Measurements from ENCODE around the gene TMEM18. TPM values are rescaled to one million over a fixed set of nuclear protein-coding genes. Genes with fewer than 3 reads are reported as not detected.

Gene TMEM18
- total and polyA plus RNA-seq, 2 of the 13 experiments (the other 11 are each of a cell fraction or from before 2014, with no cell fraction given): 45.9 to 49.4 TPM

GRCh38 chr2:677959-678550 is 849 bp upstream of the TMEM18 start:
- no peak for DNase-seq (ENCODE audit: low spot score)
- in situ Hi-C loops (cut with HindIII; ENCODE audit: extremely low pct_ligation_motif_present, low pct_unique_long_range_greater_than_20kb): no loop called here
- Histone ChIP-seq H3K4me2 (ENCODE audit: low read depth, low read length) (peak overlapping the region; percentile 87), H3K36me3 (replicated peaks in 1 of 2; ENCODE audit: control insufficient read depth in 1 of 2, insufficient read depth in 2 of 2, low read length in 2 of 2) (peaks cover 4 to 20% of the 10 kb centered on the region in 2 experiments; a peak in 3 of 5 replicates), H3K4me1 (ENCODE audit: insufficient read depth, low read length) (peaks cover 25% of the 10 kb centered on the region), H3K79me2 (ENCODE audit: insufficient read depth, low read length) (peaks cover 31% of the 10 kb centered on the region), H3K27ac (ENCODE audit: extremely low read length, insufficient read depth, low read length) (peak overlapping the region; percentile 100), H2AFZ (ENCODE audit: low read length) (peak overlapping the region; percentile 24), H3K9me3 (ENCODE audit: low read length) (peaks cover under 1% of the 10 kb centered on the region; the same call in 1 of the 2 replicates), H3K9ac (ENCODE audit: insufficient read depth, low read depth, low read length) (peak overlapping the region; percentile 100), H3K27me3 (ENCODE audit: control insufficient read depth in 1 of 2, insufficient read depth in 2 of 2, low read length in 2 of 2) (no peaks in the 10 kb centered on the region; a peak in 1 of 5 replicates), H3K4me3 (replicated peaks in 1 of 3; ENCODE audit: insufficient read depth in 1 of 3, low read depth in 2 of 3, low read length in 3 of 3) (peak overlapping the region; percentile 87 to 97 (median 95)), H4K20me1 (ENCODE audit: insufficient read depth, low read length) (no peaks in the 10 kb centered on the region; the same call in 1 of the 2 replicates)
- CTCF ChIA-PET (ENCODE audit: low intra/inter-chr PET ratio, low total read pairs): no interaction called here
- TF ChIP-seq ZNF703 (CRISPR knock-in tag; IDR thresholded peaks at IDR 0.05; ENCODE audit: borderline replicate concordance) (no peak), NFAT5 (CRISPR knock-in tag; IDR thresholded peaks at IDR 0.05) (no peak), DPF2 (CRISPR knock-in tag; IDR thresholded peaks at IDR 0.05; ENCODE audit: borderline replicate concordance, low read depth) (no peak), ZNF777 (CRISPR knock-in tag; IDR thresholded peaks at IDR 0.05) (no peak), CBX2 (IDR thresholded peaks at IDR 0.05; ENCODE audit: low read depth, low read length) (no peak), CBX2 (CRISPR knock-in tag; IDR thresholded peaks at IDR 0.05; ENCODE audit: low read depth) (no peak), SIN3A (IDR thresholded peaks at IDR 0.05; ENCODE audit: borderline replicate concordance, low read depth, low read length) (0 out of 2 replicates have a peak, but pooled peaks have one; percentile 9), JDP2 (CRISPR knock-in tag; IDR thresholded peaks at IDR 0.05; ENCODE audit: borderline replicate concordance) (no peak)
- WGBS (ENCODE audit: low lambda C conversion rate): 85% methylated on average over 9 of the region's 9 CpGs
- no peak for ATAC-seq
- FAIRE-seq: no peak
- no TSS peak for BruUV-seq (replicated peaks)
- intact Hi-C loops (cut with micrococcal nuclease; ENCODE audit: unreplicated experiment): loop anchor here (1.0 kb wide), 1 partner anchor 62 kb away; no protein-coding TSS in a partner anchor
- POLR2A ChIA-PET: no interaction called here

Data from HepG2 (cell line).